ENCODE data around the gene FAM163B.

Gene FAM163B

DNA sequence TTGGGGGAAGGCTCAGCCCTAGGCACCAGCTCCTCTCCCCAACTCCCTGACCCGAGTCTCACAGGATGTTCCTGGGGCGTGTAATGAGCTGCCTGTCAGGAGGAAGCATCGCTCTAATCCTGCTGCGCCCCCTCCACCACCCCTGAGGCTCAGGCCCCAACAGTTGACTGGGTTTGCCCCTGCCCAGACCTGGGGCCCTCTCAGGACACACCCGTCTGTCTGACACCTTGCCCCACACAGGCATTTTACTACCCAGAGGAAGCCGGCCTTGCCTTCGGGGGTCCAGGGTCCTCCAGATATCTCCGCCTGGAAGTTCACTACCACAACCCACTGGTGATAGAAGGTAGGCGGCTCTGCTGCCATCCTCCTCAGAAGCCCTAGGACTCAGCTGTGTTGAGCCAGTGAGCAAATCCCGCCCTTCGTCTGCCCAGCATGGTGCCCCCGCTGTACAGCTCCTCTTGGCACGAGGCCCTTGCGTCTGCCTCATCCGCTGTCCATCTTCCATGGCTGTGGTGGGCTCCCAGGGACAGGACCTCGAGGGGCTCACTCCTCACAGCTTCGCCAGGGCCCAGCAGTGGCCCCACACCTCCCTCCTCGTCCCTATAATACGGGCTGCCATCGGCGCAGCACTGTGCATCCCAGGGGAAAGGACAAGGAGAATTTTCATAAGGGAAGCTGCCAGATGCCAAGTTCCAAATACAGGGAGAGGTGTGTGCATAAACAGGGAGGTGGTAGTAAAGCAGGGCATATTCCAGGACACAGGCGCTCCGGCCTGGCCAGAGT is 35.0 kb upstream of the FAM163B start:
- H3K27me3 ChIP-seq (ENCODE audit: control insufficient read depth, insufficient read depth, low read length) = peaks cover 2% of the 10 kb centered on the region
- H3K9ac ChIP-seq (ENCODE audit: low read length) = no peak overlapping the region
- H3K4me1 ChIP-seq (ENCODE audit: control insufficient read depth, insufficient read depth, low read length) = no peaks in the 10 kb centered on the region
- H3K4me3 ChIP-seq (ENCODE audit: low read length) = no peak overlapping the region
- no peaks in the 10 kb centered on the region for H3K36me3 ChIP-seq (ENCODE audit: control insufficient read depth, insufficient read depth, low read length)
- no peak overlapping the region for H3K27ac ChIP-seq (ENCODE audit: low read depth, low read length)

DNA sequence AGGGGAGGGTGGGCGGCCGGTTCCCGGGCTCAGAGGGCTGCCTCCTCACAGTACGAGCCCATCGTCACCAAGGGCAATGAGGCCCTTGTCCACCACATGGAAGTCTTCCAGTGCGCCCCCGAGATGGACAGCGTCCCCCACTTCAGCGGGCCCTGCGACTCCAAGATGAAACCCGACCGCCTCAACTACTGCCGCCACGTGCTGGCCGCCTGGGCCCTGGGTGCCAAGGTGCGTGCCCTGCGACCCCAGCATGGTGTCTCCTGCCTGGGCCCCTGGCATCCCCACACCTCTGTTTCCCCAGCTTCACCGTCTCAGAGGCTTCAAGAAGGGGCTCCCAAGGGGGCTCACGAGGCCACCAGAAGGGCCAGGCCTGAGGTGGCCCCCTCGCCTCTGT is 34.2 kb upstream of the FAM163B start:
- Histone ChIP-seq H3K4me1 (ENCODE audit: control insufficient read depth, insufficient read depth, low read length) (no peaks in the 10 kb centered on the region), H3K9ac (ENCODE audit: low read length) (no peak overlapping the region), H3K27ac (ENCODE audit: low read depth, low read length) (no peak overlapping the region), H3K27me3 (ENCODE audit: control insufficient read depth, insufficient read depth, low read length) (peaks cover 2% of the 10 kb centered on the region), H3K36me3 (ENCODE audit: control insufficient read depth, insufficient read depth, low read length) (no peaks in the 10 kb centered on the region), H3K4me3 (ENCODE audit: low read length) (no peak overlapping the region)

GRCh38 chr9:133642708-133643361 is 33.6 kb upstream of the FAM163B start:
- peaks cover 2% of the 10 kb centered on the region for H3K27me3 ChIP-seq (ENCODE audit: control insufficient read depth, insufficient read depth, low read length)
- no peak overlapping the region for H3K9ac ChIP-seq (ENCODE audit: low read length)
- H3K36me3 ChIP-seq (ENCODE audit: control insufficient read depth, insufficient read depth, low read length) = no peaks in the 10 kb centered on the region
- no peak overlapping the region for H3K27ac ChIP-seq (ENCODE audit: low read depth, low read length)
- H3K4me3 ChIP-seq (ENCODE audit: low read length) = no peak overlapping the region
- no peaks in the 10 kb centered on the region for H3K4me1 ChIP-seq (ENCODE audit: control insufficient read depth, insufficient read depth, low read length)

- H3K36me3 ChIP-seq (ENCODE audit: control insufficient read depth, insufficient read depth, low read length) = no peaks in the 10 kb centered on the region
- no peak overlapping the region for H3K4me3 ChIP-seq (ENCODE audit: low read length)
- H3K4me1 ChIP-seq (ENCODE audit: control insufficient read depth, insufficient read depth, low read length) = no peaks in the 10 kb centered on the region
- no peak overlapping the region for H3K27ac ChIP-seq (ENCODE audit: low read depth, low read length)
- peaks cover 2% of the 10 kb centered on the region for H3K27me3 ChIP-seq (ENCODE audit: control insufficient read depth, insufficient read depth, low read length)
- H3K9ac ChIP-seq (ENCODE audit: low read length) = no peak overlapping the region
These were observed 32.8 kb upstream of the FAM163B start for GRCh38 chr9:133641861-133642595.

DNA sequence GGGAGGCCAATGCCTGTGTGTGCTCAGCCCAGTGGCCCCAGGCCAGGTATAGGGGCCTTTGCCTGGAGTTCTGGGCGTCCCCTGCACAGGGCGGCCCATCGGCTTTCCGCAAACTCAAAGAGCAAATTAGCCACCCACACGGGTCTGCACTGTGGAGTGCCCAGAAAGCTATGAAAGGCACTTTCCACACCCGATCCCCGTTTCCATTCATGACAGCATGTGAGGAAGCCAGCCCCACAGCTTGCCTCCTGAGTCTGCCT is 32.1 kb upstream of the FAM163B start:
- H3K4me3 ChIP-seq (ENCODE audit: low read length) = no peak overlapping the region
- H3K4me1 ChIP-seq (ENCODE audit: control insufficient read depth, insufficient read depth, low read length) = no peaks in the 10 kb centered on the region
- no peak overlapping the region for H3K27ac ChIP-seq (ENCODE audit: low read depth, low read length)
- no peaks in the 10 kb centered on the region for H3K36me3 ChIP-seq (ENCODE audit: control insufficient read depth, insufficient read depth, low read length)
- H3K9ac ChIP-seq (ENCODE audit: low read length) = no peak overlapping the region
- peaks cover 2% of the 10 kb centered on the region for H3K27me3 ChIP-seq (ENCODE audit: control insufficient read depth, insufficient read depth, low read length)

- no peak overlapping the region for H3K27ac ChIP-seq (ENCODE audit: low read depth, low read length)
- H3K4me1 ChIP-seq (ENCODE audit: control insufficient read depth, insufficient read depth, low read length) = no peaks in the 10 kb centered on the region
- no peaks in the 10 kb centered on the region for H3K36me3 ChIP-seq (ENCODE audit: control insufficient read depth, insufficient read depth, low read length)
- H3K4me3 ChIP-seq (ENCODE audit: low read length) = no peak overlapping the region
- peaks cover 2% of the 10 kb centered on the region for H3K27me3 ChIP-seq (ENCODE audit: control insufficient read depth, insufficient read depth, low read length)
- H3K9ac ChIP-seq (ENCODE audit: low read length) = no peak overlapping the region
These were observed 31.6 kb upstream of the FAM163B start for GRCh38 chr9:133640580-133641395.

GRCh38 chr9:133640160-133640559 is 31.0 kb upstream of the FAM163B start:
- H3K9ac ChIP-seq (ENCODE audit: low read length) = no peak overlapping the region
- H3K27me3 ChIP-seq (ENCODE audit: control insufficient read depth, insufficient read depth, low read length) = peaks cover 2% of the 10 kb centered on the region
- no peak overlapping the region for H3K27ac ChIP-seq (ENCODE audit: low read depth, low read length)
- H3K4me3 ChIP-seq (ENCODE audit: low read length) = no peak overlapping the region
- no peaks in the 10 kb centered on the region for H3K4me1 ChIP-seq (ENCODE audit: control insufficient read depth, insufficient read depth, low read length)
- H3K36me3 ChIP-seq (ENCODE audit: control insufficient read depth, insufficient read depth, low read length) = no peaks in the 10 kb centered on the region

DNA sequence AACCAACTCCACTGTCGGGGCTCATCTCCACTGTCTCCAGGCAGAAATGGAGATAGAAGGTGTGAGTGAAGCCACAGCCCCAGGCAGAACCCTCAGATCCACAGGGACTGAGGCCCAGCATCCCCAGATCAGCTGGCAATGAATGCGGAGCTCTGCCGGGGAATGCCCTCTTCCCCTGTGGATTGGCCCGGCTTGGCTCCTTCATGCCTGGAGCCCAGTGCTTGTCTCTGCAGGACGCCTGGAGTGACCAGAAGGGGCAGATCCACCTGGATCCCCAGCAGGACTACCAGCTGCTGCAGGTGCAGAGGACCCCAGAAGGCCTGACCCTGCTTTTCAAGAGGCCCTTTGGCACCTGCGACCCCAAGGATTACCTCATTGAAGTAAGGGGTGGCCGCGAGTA is 30.4 kb upstream of the FAM163B start:
- H3K9ac ChIP-seq (ENCODE audit: low read length) = no peak overlapping the region
- H3K27me3 ChIP-seq (ENCODE audit: control insufficient read depth, insufficient read depth, low read length) = no peaks in the 10 kb centered on the region

GRCh38 chr9:133638711-133639110 is 29.5 kb upstream of the FAM163B start:
- Histone ChIP-seq H3K9ac (ENCODE audit: low read length) (no peak overlapping the region), H3K27me3 (ENCODE audit: control insufficient read depth, insufficient read depth, low read length) (no peaks in the 10 kb centered on the region), H3K4me3 (ENCODE audit: low read length) (no peak overlapping the region), H3K4me1 (ENCODE audit: control insufficient read depth, insufficient read depth, low read length) (no peaks in the 10 kb centered on the region), H3K27ac (ENCODE audit: low read depth, low read length) (no peak overlapping the region), H3K36me3 (ENCODE audit: control insufficient read depth, insufficient read depth, low read length) (no peaks in the 10 kb centered on the region)

More for the DNA sequence above, 30.4 kb upstream of the FAM163B start:
- Histone ChIP-seq H3K27ac (ENCODE audit: low read depth, low read length) (no peak overlapping the region), H3K4me1 (ENCODE audit: control insufficient read depth, insufficient read depth, low read length) (no peaks in the 10 kb centered on the region), H3K4me3 (ENCODE audit: low read length) (no peak overlapping the region), H3K36me3 (ENCODE audit: control insufficient read depth, insufficient read depth, low read length) (no peaks in the 10 kb centered on the region)

- Histone ChIP-seq H3K4me3 (ENCODE audit: low read length) (no peak overlapping the region), H3K27ac (ENCODE audit: low read depth, low read length) (no peak overlapping the region), H3K9ac (ENCODE audit: low read length) (no peak overlapping the region), H3K4me1 (ENCODE audit: control insufficient read depth, insufficient read depth, low read length) (no peaks in the 10 kb centered on the region), H3K36me3 (ENCODE audit: control insufficient read depth, insufficient read depth, low read length) (no peaks in the 10 kb centered on the region), H3K27me3 (ENCODE audit: control insufficient read depth, insufficient read depth, low read length) (no peaks in the 10 kb centered on the region)
These were observed 28.9 kb upstream of the FAM163B start for GRCh38 chr9:133638076-133638475.

GRCh38 chr9:133637451-133638055 is 28.4 kb upstream of the FAM163B start:
- no peak overlapping the region for H3K9ac ChIP-seq (ENCODE audit: low read length)
- H3K27me3 ChIP-seq (ENCODE audit: control insufficient read depth, insufficient read depth, low read length) = no peaks in the 10 kb centered on the region
- no peaks in the 10 kb centered on the region for H3K4me1 ChIP-seq (ENCODE audit: control insufficient read depth, insufficient read depth, low read length)
- H3K4me3 ChIP-seq (ENCODE audit: low read length) = no peak overlapping the region
- H3K36me3 ChIP-seq (ENCODE audit: control insufficient read depth, insufficient read depth, low read length) = no peaks in the 10 kb centered on the region
- H3K27ac ChIP-seq (ENCODE audit: low read depth, low read length) = no peak overlapping the region

GRCh38 chr9:133636902-133637301 is 27.7 kb upstream of the FAM163B start:
- H3K27me3 ChIP-seq (ENCODE audit: control insufficient read depth, insufficient read depth, low read length) = no peaks in the 10 kb centered on the region
- H3K36me3 ChIP-seq (ENCODE audit: control insufficient read depth, insufficient read depth, low read length) = no peaks in the 10 kb centered on the region
- no peak overlapping the region for H3K27ac ChIP-seq (ENCODE audit: low read depth, low read length)

More at GRCh38 chr9:133636902-133637301, 27.7 kb upstream of the FAM163B start:
- Histone ChIP-seq H3K9ac (ENCODE audit: low read length) (no peak overlapping the region), H3K4me3 (ENCODE audit: low read length) (no peak overlapping the region), H3K4me1 (ENCODE audit: control insufficient read depth, insufficient read depth, low read length) (no peaks in the 10 kb centered on the region)
